Stimulated activated memory B cell treated with anti-CD40 and anti-IgM and Interleukin-4, amounts not matched to agents 10 μg/mL and 1 μg/mL and 100 μg/mL, for 72 hours (primary cell): ENCODE measurements around the gene C1QL4.
A peak's percentile ranks its signal among the peaks of the same experiment; 100 is the strongest.
"Not testable (repeated sequence)": the region's sequence is repeated elsewhere in the genome, so short reads cannot be mapped to it uniquely, and the experiment has no call there.

Source experiments
- ATAC-seq: fragments of 150-1000 bp; cut with Tn5 transposase; 2 replicates; pipeline ENCODE4 v1.10.0; 2021
- H3K27ac Mint-ChIP-seq: one replicate; pipeline ENCODE4 v1.8.0; 2022; ENCODE audit warnings: mild to moderate bottlenecking, mixed read lengths
- H3K27me3 Mint-ChIP-seq: one replicate; pipeline ENCODE4 v1.8.0; 2022; ENCODE audit warnings: mixed read lengths
- H3K36me3 Mint-ChIP-seq: one replicate; pipeline ENCODE4 v1.8.0; 2022; ENCODE audit warnings: mixed read lengths
- H3K4me1 Mint-ChIP-seq: one replicate; pipeline ENCODE4 v1.8.0; 2022; ENCODE audit warnings: mixed read lengths
- H3K4me3 Mint-ChIP-seq: one replicate; pipeline ENCODE4 v1.8.0; 2022; ENCODE audit warnings: mild to moderate bottlenecking, moderate library complexity, mixed read lengths
- H3K9me3 Mint-ChIP-seq: one replicate; pipeline ENCODE4 v1.8.0; 2022; ENCODE audit warnings: mixed read lengths

The C1QL4 gene

GRCh38 chr12:49342066-49342913 is 5.3 kb upstream of the C1QL4 start:
- H3K36me3 Mint-ChIP-seq, result no peaks in the 10 kb centered on the region
- peak overlapping the region; percentile 54 for H3K4me3 Mint-ChIP-seq
- peak; percentile 78 for ATAC-seq
- peaks cover 79% of the 10 kb centered on the region for H3K27me3 Mint-ChIP-seq
- H3K27ac Mint-ChIP-seq, result no peak overlapping the region
- no peaks in the 10 kb centered on the region for H3K9me3 Mint-ChIP-seq
- H3K4me1 Mint-ChIP-seq, result peaks cover 55% of the 10 kb centered on the region

DNA sequence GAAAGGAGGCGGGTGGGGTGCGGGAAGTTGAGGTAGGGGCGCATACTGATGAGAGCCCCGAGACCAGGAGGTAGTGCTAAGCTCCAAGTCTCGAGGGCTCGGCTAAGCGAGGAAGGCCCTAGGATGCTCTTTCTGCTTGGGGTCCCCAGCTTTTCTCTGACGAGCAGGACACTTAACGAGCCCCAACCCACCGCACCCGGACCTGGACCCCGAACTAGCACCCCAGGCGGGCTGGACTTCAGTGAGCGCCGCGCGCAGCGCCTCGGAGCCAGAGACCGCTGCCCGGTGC is 4.7 kb upstream of the C1QL4 start:
- peaks cover 79% of the 10 kb centered on the region for H3K27me3 Mint-ChIP-seq
- ATAC-seq, result no peak
- H3K27ac Mint-ChIP-seq, result no peak overlapping the region
- peaks cover 55% of the 10 kb centered on the region for H3K4me1 Mint-ChIP-seq
- no peaks in the 10 kb centered on the region for H3K9me3 Mint-ChIP-seq
- no peaks in the 10 kb centered on the region for H3K36me3 Mint-ChIP-seq
- H3K4me3 Mint-ChIP-seq, result no peak overlapping the region

- no peak for ATAC-seq
- no peaks in the 10 kb centered on the region for H3K36me3 Mint-ChIP-seq
- no peak overlapping the region for H3K4me3 Mint-ChIP-seq
- peaks cover 77% of the 10 kb centered on the region for H3K27me3 Mint-ChIP-seq
- no peak overlapping the region for H3K27ac Mint-ChIP-seq
- no peaks in the 10 kb centered on the region for H3K9me3 Mint-ChIP-seq
- H3K4me1 Mint-ChIP-seq, result peaks cover 52% of the 10 kb centered on the region
These were observed 4.2 kb upstream of the C1QL4 start for GRCh38 chr12:49340971-49341776.

DNA sequence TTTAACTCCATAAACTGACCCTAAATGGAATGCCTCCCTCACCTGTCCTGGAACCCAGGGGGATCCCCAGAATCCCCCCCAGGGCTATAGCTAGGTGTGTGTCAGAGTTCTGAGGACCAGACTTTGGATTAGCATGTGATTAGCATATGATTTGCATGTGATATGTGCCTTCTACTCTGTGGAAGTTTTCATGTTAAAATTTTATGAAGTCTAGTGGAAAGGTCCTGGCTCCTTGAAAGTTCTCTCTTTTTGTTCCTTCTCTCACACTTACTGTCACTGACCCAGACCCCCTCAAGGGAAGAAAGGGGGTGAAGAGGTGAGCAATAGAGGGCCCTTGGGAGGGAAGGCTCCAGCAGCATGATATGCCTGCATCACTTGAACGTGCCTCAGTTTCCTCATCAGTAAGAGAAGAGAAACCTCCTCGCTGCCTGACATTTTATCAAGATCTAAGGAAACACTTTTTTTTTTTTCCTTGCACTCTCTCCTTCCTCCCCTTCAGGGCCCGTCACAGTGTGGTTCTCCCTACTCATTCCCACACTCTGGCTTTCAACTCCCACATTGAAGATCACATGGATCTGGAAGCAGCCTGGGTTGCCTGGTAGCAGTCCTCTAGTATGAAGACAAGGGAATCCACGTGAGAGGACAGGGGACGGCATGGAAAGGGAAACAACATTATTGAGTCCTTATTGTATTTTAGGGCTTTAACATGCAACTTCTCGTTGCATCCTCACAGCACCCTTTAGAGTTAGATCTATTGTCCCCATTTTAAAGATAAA is 3.3 kb upstream of the C1QL4 start:
- H3K27me3 Mint-ChIP-seq, result peaks cover 73% of the 10 kb centered on the region
- no peak overlapping the region for H3K4me3 Mint-ChIP-seq
- peaks cover 43% of the 10 kb centered on the region for H3K4me1 Mint-ChIP-seq
- ATAC-seq, result no peak
- H3K9me3 Mint-ChIP-seq, result no peaks in the 10 kb centered on the region
- no peaks in the 10 kb centered on the region for H3K36me3 Mint-ChIP-seq
- no peak overlapping the region for H3K27ac Mint-ChIP-seq

DNA sequence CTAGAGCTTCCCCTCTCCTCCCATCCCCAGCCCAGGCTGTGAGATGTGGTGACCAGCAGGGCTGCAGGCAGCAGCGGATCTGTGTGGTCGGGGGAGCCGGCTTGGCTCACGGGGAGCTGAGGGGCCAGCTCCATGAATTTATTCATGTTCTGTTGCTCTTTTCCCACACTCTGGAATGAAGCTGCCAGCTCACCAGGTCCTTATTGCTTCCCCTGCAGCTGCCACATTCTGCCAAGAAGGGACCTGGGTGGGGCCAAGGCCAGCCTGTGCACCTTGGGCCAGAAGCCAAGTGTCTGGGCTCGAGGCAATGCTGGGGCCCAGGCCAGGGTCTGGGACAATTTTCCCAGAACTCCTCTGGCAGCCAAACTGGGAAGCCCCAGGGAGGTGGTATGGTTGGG is 2.5 kb upstream of the C1QL4 start:
- ATAC-seq, result no peak
- Mint-ChIP-seq H3K27me3 (peaks cover 73% of the 10 kb centered on the region), H3K36me3 (no peaks in the 10 kb centered on the region), H3K4me1 (peaks cover 41% of the 10 kb centered on the region), H3K9me3 (peaks cover 2% of the 10 kb centered on the region), H3K27ac (no peak overlapping the region), H3K4me3 (no peak overlapping the region)

DNA sequence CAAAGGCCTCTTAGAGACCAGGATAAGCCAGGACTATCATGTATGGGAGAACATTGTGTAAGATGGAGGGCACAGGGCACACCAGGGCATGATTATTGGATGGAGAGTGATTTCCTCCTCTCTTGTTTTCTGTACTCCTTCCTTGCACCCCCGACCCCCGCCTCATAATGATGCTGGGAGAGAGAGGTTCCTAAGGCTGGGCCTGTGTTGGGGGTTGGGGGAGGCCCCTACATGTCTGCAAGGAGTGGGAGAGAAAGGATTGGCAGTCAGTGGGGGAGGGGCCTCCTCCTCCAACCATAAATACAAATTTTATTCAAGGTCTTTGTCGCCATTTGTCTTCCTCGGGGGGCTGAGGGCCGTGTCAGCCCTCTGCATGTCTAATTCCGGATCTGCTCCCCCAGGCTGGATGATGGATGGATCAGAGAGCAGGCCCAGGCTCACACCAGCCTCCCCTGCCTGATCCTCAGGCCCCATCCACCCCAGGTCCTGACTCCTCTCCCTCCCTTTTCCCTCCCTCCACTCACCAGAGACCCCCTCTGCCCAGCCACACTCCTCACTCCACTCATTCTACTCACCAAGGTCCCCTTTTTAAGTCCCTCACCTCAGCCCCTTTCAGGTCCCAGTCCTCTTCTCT is 2.0 kb upstream of the C1QL4 start:
- Mint-ChIP-seq H3K4me1 (peaks cover 38% of the 10 kb centered on the region), H3K27me3 (peaks cover 72% of the 10 kb centered on the region), H3K36me3 (no peaks in the 10 kb centered on the region), H3K4me3 (no peak overlapping the region), H3K27ac (no peak overlapping the region), H3K9me3 (peaks cover 3% of the 10 kb centered on the region)
- no peak for ATAC-seq

DNA sequence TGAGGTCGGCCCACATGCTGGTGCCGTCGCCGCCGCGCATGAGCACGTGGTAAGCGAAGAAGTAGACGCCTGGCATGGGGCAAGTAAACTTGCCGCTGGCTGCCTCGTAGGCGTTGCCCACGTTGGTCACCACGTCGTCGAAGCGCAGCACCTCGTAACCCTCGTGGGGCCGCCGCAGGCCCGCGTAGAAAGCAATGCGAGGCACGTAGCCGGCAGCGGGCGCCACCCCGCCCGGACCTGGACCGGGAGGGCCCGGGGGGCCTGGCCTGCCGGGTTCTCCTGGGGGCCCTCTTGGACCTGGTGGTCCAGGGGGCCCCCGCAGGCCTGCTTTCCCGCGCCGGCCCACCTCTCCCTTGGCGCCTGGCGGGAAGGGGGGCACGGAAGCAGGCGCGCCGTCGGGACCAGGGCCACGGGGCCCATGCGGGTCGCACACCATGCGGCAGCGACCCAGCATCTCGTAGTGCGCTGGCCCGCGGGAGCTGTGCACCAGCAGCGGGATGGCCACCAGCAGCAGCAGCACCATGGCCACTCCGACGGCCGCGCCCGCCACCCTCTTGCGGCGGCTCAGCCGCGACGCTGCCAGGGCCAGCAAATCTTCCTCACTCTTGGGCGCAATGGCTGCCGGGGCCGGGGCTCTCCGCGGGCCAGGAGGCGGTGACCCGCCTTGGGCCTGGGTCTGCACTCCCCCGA is 888 bp downstream of the C1QL4 start:
- ATAC-seq, result no peak
- no peak overlapping the region for H3K4me3 Mint-ChIP-seq
- no peak overlapping the region for H3K27ac Mint-ChIP-seq
- H3K4me1 Mint-ChIP-seq, result peaks cover 40% of the 10 kb centered on the region
- peaks cover 83% of the 10 kb centered on the region for H3K27me3 Mint-ChIP-seq
- no peaks in the 10 kb centered on the region for H3K36me3 Mint-ChIP-seq
- H3K9me3 Mint-ChIP-seq, result peaks cover 3% of the 10 kb centered on the region

DNA sequence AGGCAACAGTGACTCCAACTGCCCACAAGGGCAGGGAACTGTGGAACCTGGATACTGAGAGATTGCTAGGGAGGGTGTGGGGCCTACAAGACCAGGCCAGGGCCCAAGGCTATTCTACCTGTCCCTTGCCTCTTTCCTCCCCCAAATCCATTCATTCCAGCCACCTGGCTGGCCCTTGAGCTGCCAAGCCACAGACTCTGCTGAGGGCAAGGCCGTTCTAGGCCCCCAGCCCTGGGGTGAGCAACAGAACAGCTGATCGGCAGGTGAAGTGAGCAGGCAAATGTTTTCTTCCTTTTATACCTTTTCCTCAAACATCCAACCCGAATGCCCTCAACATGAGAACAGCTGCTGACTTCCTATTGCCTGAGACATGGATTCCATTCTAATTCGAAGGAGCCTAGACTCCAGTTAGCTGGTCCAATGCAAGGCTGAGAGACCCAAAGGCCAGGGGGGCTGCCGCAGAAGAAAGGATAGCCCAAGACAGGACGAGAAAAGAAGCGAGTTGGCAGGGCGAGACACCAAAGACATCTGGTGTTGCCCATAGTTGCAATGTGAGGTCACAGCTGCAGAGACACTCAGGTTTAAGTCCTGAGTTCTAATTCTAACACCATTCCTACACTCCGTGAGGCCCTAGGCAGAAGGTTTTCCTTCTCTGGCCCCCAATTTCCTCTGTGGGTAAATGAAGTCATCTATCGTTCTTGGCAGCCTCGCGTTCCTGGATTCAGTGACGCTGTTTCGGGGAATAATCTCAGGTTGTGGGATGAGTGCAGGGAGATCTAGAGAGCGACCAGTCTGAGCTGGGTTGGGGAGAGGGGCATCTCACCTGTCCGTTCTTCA is 1.7 kb downstream of the C1QL4 start:
- Mint-ChIP-seq H3K27ac (no peak overlapping the region), H3K36me3 (no peaks in the 10 kb centered on the region), H3K9me3 (peaks cover 3% of the 10 kb centered on the region), H3K27me3 (peaks cover 79% of the 10 kb centered on the region), H3K4me3 (no peak overlapping the region), H3K4me1 (peaks cover 40% of the 10 kb centered on the region)
- no peak for ATAC-seq

GRCh38 chr12:49334681-49335080 is 2.3 kb downstream of the C1QL4 start:
- Mint-ChIP-seq H3K9me3 (peaks cover 3% of the 10 kb centered on the region), H3K27ac (no peak overlapping the region), H3K4me1 (peaks cover 40% of the 10 kb centered on the region), H3K36me3 (no peaks in the 10 kb centered on the region), H3K4me3 (no peak overlapping the region), H3K27me3 (peaks cover 72% of the 10 kb centered on the region)
- ATAC-seq, result no peak

DNA sequence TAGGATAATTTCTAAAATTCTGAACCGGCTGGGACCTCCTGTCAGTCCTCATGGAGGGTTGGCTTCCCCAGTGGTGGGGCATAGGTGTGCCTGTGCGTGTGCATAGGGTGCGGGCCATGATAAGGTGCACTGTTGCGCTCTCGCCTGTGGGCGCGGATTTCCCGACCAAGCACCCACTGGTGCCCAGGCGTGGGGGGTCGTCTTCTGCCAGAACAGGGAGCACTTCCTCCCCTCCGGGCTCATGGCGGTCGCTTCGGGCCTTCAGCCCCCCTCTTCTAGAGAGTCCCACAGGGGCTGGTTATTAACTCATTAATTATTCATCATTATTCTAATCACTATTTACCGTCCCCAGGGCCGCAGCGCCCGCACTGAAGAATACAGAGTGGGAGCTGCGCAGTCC is 2.8 kb downstream of the C1QL4 start:
- Mint-ChIP-seq H3K9me3 (peaks cover 3% of the 10 kb centered on the region), H3K4me1 (peaks cover 40% of the 10 kb centered on the region), H3K36me3 (no peaks in the 10 kb centered on the region), H3K27me3 (peaks cover 68% of the 10 kb centered on the region), H3K4me3 (no peak overlapping the region), H3K27ac (no peak overlapping the region)
- no peak for ATAC-seq

GRCh38 chr12:49333778-49334177 is 3.2 kb downstream of the C1QL4 start:
- not testable (repeated sequence) for H3K9me3 Mint-ChIP-seq, ATAC-seq, H3K4me3 Mint-ChIP-seq, H3K36me3 Mint-ChIP-seq, H3K27ac Mint-ChIP-seq
- H3K4me1 Mint-ChIP-seq, result peaks cover 40% of the 10 kb centered on the region
- peaks cover 63% of the 10 kb centered on the region for H3K27me3 Mint-ChIP-seq

DNA sequence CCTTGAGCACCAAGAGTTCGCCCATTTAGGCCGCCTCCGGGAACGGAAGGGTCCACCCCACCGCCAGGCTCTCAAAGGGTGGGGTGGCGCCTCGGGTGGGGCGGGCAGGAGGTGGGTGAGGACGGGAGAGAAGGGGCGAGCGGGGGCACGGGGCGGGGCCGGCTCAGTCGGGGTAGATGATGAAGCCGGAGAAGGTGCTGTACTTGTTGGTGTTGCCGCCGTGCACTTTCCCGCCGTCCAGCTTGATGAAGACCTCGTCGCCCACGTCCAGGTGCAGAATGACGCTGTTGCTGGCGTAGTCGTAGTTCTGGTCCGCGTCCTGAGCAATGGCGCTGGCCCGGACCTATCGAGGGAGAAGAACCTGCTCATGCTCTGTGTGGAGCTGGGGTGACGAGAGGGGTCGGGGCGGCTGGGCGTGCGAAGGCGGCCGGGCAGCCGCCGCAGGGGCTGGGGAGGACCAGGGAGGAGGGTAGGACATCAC is 4.1 kb downstream of the C1QL4 start:
- peak overlapping the region; percentile 36 for H3K4me3 Mint-ChIP-seq
- H3K27me3 Mint-ChIP-seq, result peaks cover 57% of the 10 kb centered on the region
- H3K9me3 Mint-ChIP-seq, result peaks cover 3% of the 10 kb centered on the region
- H3K4me1 Mint-ChIP-seq, result peaks cover 39% of the 10 kb centered on the region
- H3K36me3 Mint-ChIP-seq, result no peaks in the 10 kb centered on the region
- no peak for ATAC-seq
- H3K27ac Mint-ChIP-seq, result no peak overlapping the region

DNA sequence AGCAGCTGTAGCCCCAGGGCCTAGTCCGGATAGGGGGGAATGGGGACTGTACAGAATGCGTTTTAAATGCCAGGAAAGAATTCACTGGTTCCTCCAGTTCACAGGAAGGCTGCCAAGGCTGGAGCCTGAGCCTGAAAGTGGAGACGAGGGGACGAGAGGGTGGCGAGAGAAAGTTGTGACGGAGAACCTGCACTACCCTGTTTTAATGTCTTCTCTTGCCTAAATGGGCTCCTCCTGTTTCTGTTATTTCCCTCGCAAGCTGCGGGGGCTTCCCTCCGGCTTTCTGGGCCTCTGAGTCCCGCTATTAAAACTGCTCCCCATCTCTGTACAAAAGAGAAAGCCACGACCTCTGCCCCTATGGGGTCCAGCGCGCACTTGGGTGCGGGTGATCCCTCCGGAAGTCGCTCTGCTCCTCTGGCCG is 4.5 kb downstream of the C1QL4 start:
- no peak for ATAC-seq
- peaks cover 3% of the 10 kb centered on the region for H3K9me3 Mint-ChIP-seq
- H3K4me1 Mint-ChIP-seq, result peaks cover 34% of the 10 kb centered on the region
- no peak overlapping the region for H3K27ac Mint-ChIP-seq
- no peak overlapping the region for H3K4me3 Mint-ChIP-seq
- H3K27me3 Mint-ChIP-seq, result peaks cover 52% of the 10 kb centered on the region
- H3K36me3 Mint-ChIP-seq, result no peaks in the 10 kb centered on the region
